OCI-LY1 (cell line): ENCODE measurements around the gene RAD50.

Source experiments
- EZH2 ChIP-seq: fragments of 200-600 bp; sonication (generic), shearing (Covaris generic); IDR thresholded peaks from 2 replicates; pipeline ENCODE4 v1.8.0; 2017; ENCODE audit warnings: borderline replicate concordance, mixed run types, mild to moderate bottlenecking, antibody characterized with exemption, low read length, moderate library complexity, mixed read lengths
- TF ChIP-seq, protein P1 (sequence below): fragments of 200-600 bp; sonication (generic), shearing (Covaris generic); IDR thresholded peaks from 2 replicates; pipeline ENCODE4 v1.5.1; 2017; ENCODE audit warnings: mild to moderate bottlenecking, antibody characterized with exemption, low read length, moderate library complexity, mixed read lengths

DNA sequence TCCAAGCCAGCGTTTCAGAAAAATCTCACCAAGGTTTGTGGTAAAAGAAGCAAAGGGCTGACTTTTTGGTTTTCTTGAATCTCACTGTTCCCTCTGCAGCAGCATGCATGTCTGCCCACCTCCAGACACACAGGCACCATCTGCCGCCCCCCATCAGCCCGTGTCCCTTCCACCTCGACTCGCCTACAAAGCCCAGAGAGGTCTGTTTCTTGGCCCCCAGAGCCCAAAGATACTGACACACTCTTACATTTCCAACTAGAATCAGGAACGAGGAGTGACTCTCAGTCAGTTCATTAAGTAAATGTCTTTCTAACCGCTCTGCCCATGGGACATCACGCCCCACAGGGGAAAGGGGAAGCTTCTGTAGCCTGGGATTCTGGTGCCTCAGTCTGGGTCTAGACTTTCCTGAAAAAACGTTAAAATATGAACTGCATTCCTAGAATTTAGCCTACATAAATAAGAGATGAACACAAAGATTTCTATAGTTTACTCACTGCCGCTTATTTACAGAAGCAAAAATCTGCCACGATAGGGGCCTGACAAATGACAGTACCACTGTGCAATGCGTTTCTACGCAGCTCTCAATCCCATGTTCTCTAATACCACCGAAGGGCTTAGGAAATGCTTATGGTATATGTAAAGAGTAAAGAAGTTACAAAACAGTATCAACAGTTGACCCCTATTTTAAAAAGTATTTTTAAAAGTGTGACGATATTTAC is 121.1 kb downstream of the RAD50 start:
- TF ChIP-seq, protein P1, sequence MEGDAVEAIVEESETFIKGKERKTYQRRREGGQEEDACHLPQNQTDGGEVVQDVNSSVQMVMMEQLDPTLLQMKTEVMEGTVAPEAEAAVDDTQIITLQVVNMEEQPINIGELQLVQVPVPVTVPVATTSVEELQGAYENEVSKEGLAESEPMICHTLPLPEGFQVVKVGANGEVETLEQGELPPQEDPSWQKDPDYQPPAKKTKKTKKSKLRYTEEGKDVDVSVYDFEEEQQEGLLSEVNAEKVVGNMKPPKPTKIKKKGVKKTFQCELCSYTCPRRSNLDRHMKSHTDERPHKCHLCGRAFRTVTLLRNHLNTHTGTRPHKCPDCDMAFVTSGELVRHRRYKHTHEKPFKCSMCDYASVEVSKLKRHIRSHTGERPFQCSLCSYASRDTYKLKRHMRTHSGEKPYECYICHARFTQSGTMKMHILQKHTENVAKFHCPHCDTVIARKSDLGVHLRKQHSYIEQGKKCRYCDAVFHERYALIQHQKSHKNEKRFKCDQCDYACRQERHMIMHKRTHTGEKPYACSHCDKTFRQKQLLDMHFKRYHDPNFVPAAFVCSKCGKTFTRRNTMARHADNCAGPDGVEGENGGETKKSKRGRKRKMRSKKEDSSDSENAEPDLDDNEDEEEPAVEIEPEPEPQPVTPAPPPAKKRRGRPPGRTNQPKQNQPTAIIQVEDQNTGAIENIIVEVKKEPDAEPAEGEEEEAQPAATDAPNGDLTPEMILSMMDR: no peak
- no peak for TF ChIP-seq EZH2
